Hepatocyte (in vitro differentiated cells): Measurements from ENCODE around the gene MAGI1.

Experiments used
- EZH2 ChIP-seq: fragments of 200-600 bp; sonication (generic); IDR thresholded peaks from 2 replicates; pipeline ENCODE4 v1.6.1; 2016; ENCODE audit warnings: antibody characterized with exemption, mild to moderate bottlenecking, borderline replicate concordance
- EZH2phosphoT487 ChIP-seq: fragments of 200-600 bp; sonication (generic); IDR thresholded peaks from one replicate; pipeline ENCODE4 v1.6.1; 2018; ENCODE audit warnings: antibody characterized with exemption, mild to moderate bottlenecking, low read depth, moderate library complexity; ENCODE audit not compliant: unreplicated experiment, severe bottlenecking
- TF ChIP-seq, protein P1 (sequence below): fragments of 200-600 bp; sonication (generic); IDR thresholded peaks from 2 replicates; pipeline ENCODE4 v1.5.1; 2016; ENCODE audit warnings: antibody characterized with exemption, mild to moderate bottlenecking; ENCODE audit not compliant: poor library complexity

DNA sequence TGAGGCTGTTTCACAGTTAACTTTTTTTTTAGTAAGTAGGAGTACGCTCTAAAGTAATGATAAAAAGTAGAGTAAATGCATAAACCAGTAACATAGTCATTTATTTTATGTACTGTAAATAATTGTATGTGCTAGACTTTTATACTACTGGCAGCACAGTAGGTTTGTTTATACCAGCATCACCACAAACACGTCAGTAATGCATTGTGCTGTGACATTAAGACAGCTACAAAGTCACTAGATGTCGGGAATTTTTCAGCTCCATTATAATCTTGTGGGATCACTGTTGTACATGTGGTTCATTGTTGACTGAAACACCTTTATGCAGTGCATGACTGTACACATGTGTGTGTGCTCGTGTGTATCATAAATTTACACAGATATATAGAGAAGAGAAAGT, 732.9 kb downstream of the MAGI1 start:
- no peak for TF ChIP-seq EZH2phosphoT487
- TF ChIP-seq, protein P1, sequence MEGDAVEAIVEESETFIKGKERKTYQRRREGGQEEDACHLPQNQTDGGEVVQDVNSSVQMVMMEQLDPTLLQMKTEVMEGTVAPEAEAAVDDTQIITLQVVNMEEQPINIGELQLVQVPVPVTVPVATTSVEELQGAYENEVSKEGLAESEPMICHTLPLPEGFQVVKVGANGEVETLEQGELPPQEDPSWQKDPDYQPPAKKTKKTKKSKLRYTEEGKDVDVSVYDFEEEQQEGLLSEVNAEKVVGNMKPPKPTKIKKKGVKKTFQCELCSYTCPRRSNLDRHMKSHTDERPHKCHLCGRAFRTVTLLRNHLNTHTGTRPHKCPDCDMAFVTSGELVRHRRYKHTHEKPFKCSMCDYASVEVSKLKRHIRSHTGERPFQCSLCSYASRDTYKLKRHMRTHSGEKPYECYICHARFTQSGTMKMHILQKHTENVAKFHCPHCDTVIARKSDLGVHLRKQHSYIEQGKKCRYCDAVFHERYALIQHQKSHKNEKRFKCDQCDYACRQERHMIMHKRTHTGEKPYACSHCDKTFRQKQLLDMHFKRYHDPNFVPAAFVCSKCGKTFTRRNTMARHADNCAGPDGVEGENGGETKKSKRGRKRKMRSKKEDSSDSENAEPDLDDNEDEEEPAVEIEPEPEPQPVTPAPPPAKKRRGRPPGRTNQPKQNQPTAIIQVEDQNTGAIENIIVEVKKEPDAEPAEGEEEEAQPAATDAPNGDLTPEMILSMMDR: no peak
- TF ChIP-seq EZH2: no peak
